SU-DHL-6 (cell line): ENCODE measurements around the gene ADAMTS4.

Experiments
- CTCF ChIP-seq: fragments of 200-600 bp; sonication (generic); IDR thresholded peaks from one replicate; pipeline ENCODE4 v1.5.1; 2017; ENCODE audit warnings: antibody characterized with exemption, mild to moderate bottlenecking, low read length, moderate library complexity; ENCODE audit not compliant: insufficient read depth, poor library complexity, severe bottlenecking
- EZH2phosphoT487 ChIP-seq: fragments of 200-600 bp; sonication (generic), shearing (Covaris generic); conservative IDR thresholded peaks from 2 replicates; pipeline ENCODE4 v1.6.1; 2018; ENCODE audit warnings: mild to moderate bottlenecking, antibody characterized with exemption, low read length, moderate library complexity, mixed read lengths

- TF ChIP-seq CTCF, result no peak
- no peak for TF ChIP-seq EZH2phosphoT487
Observed at GRCh38 chr1:161161652-161162051, 37.2 kb downstream of the ADAMTS4 start.
